NAMALWA (cell line): Measurements from ENCODE around the gene SLC25A41.
"Not testable (repeated sequence)": the region's sequence is repeated elsewhere in the genome, so short reads cannot be mapped to it uniquely, and the experiment has no call there.

Source experiments
- DNase-seq: peaks from one replicate; pipeline ENCODE4 v3.0.0-alpha.2; 2015; ENCODE audit warnings: low spot score

The SLC25A41 gene

GRCh38 chr19:6412061-6412446 is 21.5 kb downstream of the SLC25A41 start:
- DNase-seq: no peak

- no peak for DNase-seq
Observed at GRCh38 chr19:6409346-6409745, 24.2 kb downstream of the SLC25A41 start.

GRCh38 chr19:6406401-6406800 is 27.2 kb downstream of the SLC25A41 start:
- DNase-seq: no peak

- no peak for DNase-seq
Observed at GRCh38 chr19:6402837-6403608, 30.5 kb downstream of the SLC25A41 start.

GRCh38 chr19:6402058-6402457 is 31.5 kb downstream of the SLC25A41 start:
- no peak for DNase-seq

DNA sequence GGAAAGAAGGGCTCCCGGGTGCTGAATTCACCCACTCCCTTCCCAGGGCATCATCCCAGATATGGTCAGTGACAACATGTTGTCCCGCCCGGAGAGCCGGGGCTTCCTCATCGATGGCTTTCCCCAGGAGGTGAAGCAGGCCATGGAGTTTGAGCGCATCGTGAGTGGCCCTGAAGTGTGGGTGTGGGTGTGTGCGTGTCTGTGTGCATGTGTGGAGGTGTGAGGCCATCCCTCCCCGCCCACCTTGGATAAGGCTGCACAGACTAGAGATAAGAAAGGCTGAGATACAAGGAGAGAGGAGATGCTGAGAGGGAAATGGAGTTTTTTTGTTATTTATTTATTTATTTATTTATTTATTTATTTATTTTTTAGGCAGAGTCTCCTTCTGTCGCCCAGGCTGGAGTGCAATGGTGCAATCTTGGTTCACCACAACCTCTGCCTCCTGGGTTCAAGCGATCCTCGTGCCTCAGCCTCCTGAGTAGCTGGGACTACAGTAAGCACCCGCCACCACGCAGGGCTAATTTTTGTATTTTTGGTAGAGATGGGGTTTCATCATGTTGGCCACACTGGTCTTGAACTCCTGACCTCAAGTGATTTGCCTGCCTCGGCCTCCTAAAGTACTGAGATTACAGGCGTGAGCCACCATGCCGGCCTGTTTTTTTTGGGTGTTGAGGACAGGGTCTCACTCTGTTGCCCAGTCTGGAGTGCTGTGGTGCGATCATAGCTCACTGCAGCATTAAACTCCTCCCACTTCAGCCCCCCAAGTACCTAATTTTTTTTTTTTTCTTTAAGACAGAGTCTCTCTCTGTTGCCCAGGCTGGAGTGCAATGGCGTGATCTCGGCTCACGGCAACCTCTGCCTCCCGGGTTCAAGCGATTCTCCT is 33.3 kb downstream of the SLC25A41 start:
- not testable (repeated sequence) for DNase-seq

GRCh38 chr19:6396305-6396704 is 37.3 kb downstream of the SLC25A41 start:
- DNase-seq: no peak

- DNase-seq: no peak
Observed at GRCh38 chr19:6394831-6395230, 38.7 kb downstream of the SLC25A41 start.

GRCh38 chr19:6393983-6394412 is 39.6 kb downstream of the SLC25A41 start:
- peak; percentile 87 for DNase-seq

DNA sequence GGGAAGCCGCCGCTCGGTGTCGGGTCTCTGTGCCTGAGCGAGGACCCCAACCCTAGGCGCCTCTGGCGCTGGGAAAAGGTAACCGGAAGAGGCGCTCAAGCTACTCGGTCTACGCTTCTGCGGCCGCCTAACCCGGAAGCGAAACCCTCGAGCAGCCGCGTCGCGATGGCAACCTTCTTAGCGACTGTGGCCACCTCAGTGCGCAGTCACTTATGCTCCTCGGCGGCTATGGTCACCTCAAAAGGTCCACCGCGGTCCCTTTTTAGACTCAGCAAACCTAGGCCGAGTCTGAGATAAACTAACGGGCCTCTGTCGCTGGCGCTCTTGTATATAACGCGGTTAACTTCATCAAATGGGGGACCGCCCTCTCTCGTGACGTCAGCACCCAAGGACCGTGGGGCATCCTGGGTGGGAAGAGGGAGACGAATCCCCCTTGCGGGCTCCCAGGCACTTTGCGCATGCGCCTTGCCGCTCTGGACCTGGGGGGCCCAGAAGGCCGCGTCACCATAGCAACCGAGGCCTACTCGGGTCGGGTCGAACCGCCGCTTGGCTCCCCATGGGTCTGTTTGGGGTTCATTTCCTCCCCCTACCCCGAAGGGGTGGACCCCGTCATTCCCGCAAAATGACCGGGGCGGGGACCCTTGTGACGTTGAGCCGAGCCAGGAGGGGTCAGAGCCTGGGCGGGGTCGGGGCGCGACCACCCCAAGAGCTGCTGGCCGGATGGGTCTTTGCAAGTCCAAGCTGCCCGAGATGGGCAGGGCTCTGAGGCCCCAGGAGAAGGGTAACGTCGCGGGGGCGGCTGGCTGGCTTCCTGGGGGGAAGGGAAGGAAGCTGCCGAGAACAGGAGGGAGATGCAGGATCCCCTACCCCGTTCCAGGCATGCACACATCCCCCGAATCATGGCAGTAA is 40.2 kb downstream of the SLC25A41 start, which contains the start of gene GTF2F1:
TSS of gene GTF2F1 (minus strand) at position 91 of the 909 bp plus-strand sequence. CDS start 169 bp downstream, outside the sequence.
- DNase-seq: peak; percentile 98

- DNase-seq: no peak
Observed at GRCh38 chr19:6392221-6393073, 41.1 kb downstream of the SLC25A41 start.

- no peak for DNase-seq
Observed at GRCh38 chr19:6387372-6387771, 46.2 kb downstream of the SLC25A41 start.

- no peak for DNase-seq
Observed at GRCh38 chr19:6384381-6384780, 49.2 kb downstream of the SLC25A41 start.

DNA sequence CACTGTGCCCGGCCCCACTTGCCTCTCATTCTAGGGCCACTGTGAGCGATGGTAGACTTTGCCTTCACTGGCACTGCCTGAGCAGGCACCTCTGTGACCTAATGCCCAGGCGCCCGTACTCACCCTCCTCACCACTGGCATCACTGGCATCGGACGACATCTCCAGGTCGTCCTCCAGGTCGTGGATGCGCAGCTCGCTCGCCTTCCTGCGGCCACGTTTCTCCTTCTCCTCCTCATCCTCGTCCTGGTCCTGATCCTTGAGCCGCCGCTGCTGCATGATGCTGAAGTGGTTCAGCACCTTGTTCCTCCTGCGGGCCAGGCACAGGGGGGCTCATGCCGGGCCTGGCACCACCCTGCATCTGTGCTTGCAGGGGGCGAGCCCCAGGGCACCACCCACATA is 50.4 kb downstream of the SLC25A41 start:
- no peak for DNase-seq

- no peak for DNase-seq
Observed at GRCh38 chr19:6381030-6381750, 52.4 kb downstream of the SLC25A41 start.

GRCh38 chr19:6379744-6380143 is 53.8 kb downstream of the SLC25A41 start:
- DNase-seq: no peak

GRCh38 chr19:6378486-6378885 is 55.1 kb downstream of the SLC25A41 start:
- DNase-seq: no peak

- no peak for DNase-seq
Observed at GRCh38 chr19:6378041-6378440, 55.5 kb downstream of the SLC25A41 start.

DNA sequence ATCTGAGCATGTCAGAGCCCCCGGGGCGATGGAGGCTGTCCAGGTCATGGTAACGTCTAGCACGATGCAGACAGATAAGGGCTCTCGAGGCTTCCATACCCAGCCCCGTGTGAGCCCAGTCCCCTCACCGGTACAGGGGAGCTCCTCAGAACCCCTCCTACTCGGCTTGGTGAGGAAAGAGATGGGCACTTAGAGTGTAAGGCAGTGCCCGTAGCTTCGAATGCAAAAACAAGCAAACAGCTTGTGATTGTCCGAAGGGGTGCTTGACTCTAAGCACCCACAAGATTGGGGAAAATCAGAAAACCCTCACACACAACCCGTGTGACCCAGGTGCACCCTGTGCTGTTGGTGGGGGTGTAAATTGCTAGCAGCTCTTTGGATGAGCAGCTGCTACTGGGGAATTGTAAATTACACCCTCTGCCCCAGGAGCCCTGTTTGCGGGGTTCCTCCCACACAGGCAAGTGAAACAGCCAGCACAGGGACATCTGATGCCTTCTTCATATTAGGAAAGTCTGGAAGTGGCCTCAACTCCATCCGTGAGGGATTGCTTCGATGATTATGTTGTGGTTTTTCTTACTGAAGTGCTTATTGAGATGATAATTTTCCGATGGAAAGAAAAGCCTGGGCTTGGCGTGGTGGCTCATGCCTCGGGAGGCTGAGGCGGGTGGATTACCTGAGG is 56.9 kb downstream of the SLC25A41 start:
- no peak for DNase-seq
